B cell (primary cell): Measurements from ENCODE around the gene NR2E1. TPM values are rescaled to one million over a fixed set of nuclear protein-coding genes. Genes with fewer than 3 reads are reported as not detected.

Source experiments
- ATAC-seq: fragments of 200-7000 bp; cut with Tn5 transposase; one replicate; pipeline ENCODE4 v1.10.0; 2021; ENCODE audit warnings: low read depth, mild to moderate bottlenecking, moderate number of reproducible peaks, moderate library complexity
- CTCF ChIA-PET: fragments of 350-600 bp; sonication (Branson Sonifier 250); formaldehyde crosslinking; loops from one replicate; lab custom pipeline; 2021; ENCODE audit warnings: antibody characterized with exemption, inconsistent platforms; lab: Charles Lee
- POLR2A ChIA-PET: fragments of 350-600 bp; sonication (Branson Sonifier 250); formaldehyde crosslinking; loops from one replicate; lab custom pipeline; 2021; ENCODE audit warnings: antibody characterized with exemption; lab: Charles Lee
- DNase-seq: peaks from one replicate; pipeline ENCODE4 v3.0.0; 2013
- H2AFZ ChIP-seq: 2 replicates; pipeline ENCODE4 v1.6.1; 2012; ENCODE audit warnings: mild to moderate bottlenecking, low read depth, low read length; ENCODE audit not compliant: insufficient read depth, poor library complexity, severe bottlenecking
- H3K27ac ChIP-seq, 2 donors: 1 replicate in 1 of 2; 2 replicates in 1 of 2; pipeline ENCODE4 v1.5.1; 2012 to 2013; ENCODE audit warnings: low read length in 2 of 2, mild to moderate bottlenecking in 2 of 2, moderate library complexity in 1 of 2
- H3K27me3 ChIP-seq, 4 experiments: fragments of 200-600 bp in 1 of 4; sonication (generic) in 1 of 4; replicated peaks in 1 of 4; 1 replicate in 2 of 4; 2 replicates in 2 of 4; pipeline versions ENCODE4 v1.6.1 to v1.7.0; 2013 to 2016; ENCODE audit warnings: low read length in 3 of 4, mild to moderate bottlenecking in 2 of 4, mixed read lengths in 1 of 4, moderate library complexity in 1 of 4; ENCODE audit not compliant: insufficient read depth in 4 of 4, control insufficient read depth in 3 of 4; ENCODE audit errors: control extremely low read depth in 1 of 4
- H3K36me3 ChIP-seq, 2 experiments: replicated peaks in 1 of 2; 1 replicate in 1 of 2; 2 replicates in 1 of 2; pipeline versions ENCODE4 v1.6.1 to v1.7.1; 2013; ENCODE audit warnings: low read length in 1 of 2; ENCODE audit not compliant: insufficient read depth in 2 of 2, control insufficient read depth in 1 of 2; ENCODE audit errors: control extremely low read depth in 1 of 2, extremely low read depth in 1 of 2
- H3K4me1 ChIP-seq, 2 donors: fragments of 200-600 bp in 1 of 2; sonication (generic) in 1 of 2; 1 replicate in 1 of 2; 2 replicates in 1 of 2; pipeline versions ENCODE4 v1.5.1 to v1.6.1; 2013 to 2017; ENCODE audit warnings: low read length in 2 of 2; ENCODE audit not compliant: control insufficient read depth in 2 of 2, insufficient read depth in 2 of 2
- H3K4me2 ChIP-seq: replicated peaks from 2 replicates; pipeline ENCODE3; 2012; ENCODE audit warnings: mild to moderate bottlenecking, low read depth, low read length; ENCODE audit not compliant: poor library complexity, severe bottlenecking
- H3K4me3 ChIP-seq, 5 experiments: fragments of 200-600 bp in 1 of 5; sonication (generic) in 1 of 5; 1 replicate in 3 of 5; 2 replicates in 2 of 5; pipeline versions ENCODE4 v1.5.1 to v1.7.0; 2011 to 2016; ENCODE audit warnings: low read length in 4 of 5, mild to moderate bottlenecking in 4 of 5, low read depth in 2 of 5, control low read depth in 1 of 5, moderate library complexity in 1 of 5; ENCODE audit not compliant: insufficient read depth in 1 of 5; ENCODE audit errors: control extremely low read depth in 1 of 5, extremely low read depth in 1 of 5
- H3K79me2 ChIP-seq: fragments of 200-600 bp; sonication (generic); one replicate; pipeline ENCODE4 v1.6.0; 2016; ENCODE audit warnings: low read length; ENCODE audit not compliant: control insufficient read depth, insufficient read depth
- H3K9ac ChIP-seq: fragments of 200-600 bp; sonication (generic); 2 replicates; pipeline ENCODE4 v1.6.1; 2017; ENCODE audit warnings: mild to moderate bottlenecking, low read length, moderate library complexity
- H3K9me3 ChIP-seq, 3 donors: one replicate each; pipeline versions ENCODE4 v1.6.1 to v1.7.1; 2013; ENCODE audit warnings: low read length in 2 of 3; ENCODE audit not compliant: control insufficient read depth in 2 of 3, insufficient read depth in 1 of 3; ENCODE audit errors: control extremely low read depth in 1 of 3
- H4K20me1 ChIP-seq: 2 replicates; pipeline ENCODE4 v1.6.0; 2012; ENCODE audit warnings: mild to moderate bottlenecking, low read length; ENCODE audit not compliant: insufficient read depth, control insufficient read depth, poor library complexity, severe bottlenecking
- H3K27ac Mint-ChIP-seq: one replicate; pipeline ENCODE4 v1.8.0; 2021; ENCODE audit warnings: mixed read lengths
- H3K27me3 Mint-ChIP-seq: one replicate; pipeline ENCODE4 v1.8.0; 2021; ENCODE audit warnings: mixed read lengths
- H3K4me1 Mint-ChIP-seq: one replicate; pipeline ENCODE4 v1.8.0; 2021; ENCODE audit warnings: mixed read lengths
- H3K4me3 Mint-ChIP-seq: one replicate; pipeline ENCODE4 v1.8.0; 2021; ENCODE audit warnings: mixed read lengths
- H3K9me3 Mint-ChIP-seq: one replicate; pipeline ENCODE4 v1.8.0; 2022; ENCODE audit warnings: mixed read lengths; ENCODE audit not compliant: insufficient read depth
- CTCF ChIP-seq: fragments of 200-600 bp; IDR thresholded peaks from one replicate; pipeline ENCODE4 v1.8.0; 2022; ENCODE audit warnings: antibody characterized with exemption, mild to moderate bottlenecking
- EZH2 ChIP-seq: IDR thresholded peaks from 2 replicates; pipeline ENCODE4 v1.6.1; 2012; ENCODE audit warnings: borderline replicate concordance, low read depth, mild to moderate bottlenecking, moderate library complexity, low read length; ENCODE audit not compliant: insufficient read depth, poor library complexity, severe bottlenecking
- WGBS: methylation state at CpG from one replicate; pipeline ENCODE4 v1.1.5; 2013; ENCODE audit warnings: missing lambda C conversion rate; ENCODE audit not compliant: insufficient coverage; 5-methylcytosine and 5-hydroxymethylcytosine counted together
- intact Hi-C: fragments of 100-400 bp; cut with micrococcal nuclease; formaldehyde crosslinking; loops from one replicate; pipeline ENCODE4 v1.10.0; 2022
- polyA plus RNA-seq: library from polyadenylated mRNA; depleted of rRNA; stranded (reverse); fragments of >200 nt; gene quantifications from 2 replicates; pipeline ENCODE4 v1.2.3, GENCODE V29; 2012
- total RNA-seq, 2 donors: library from RNA; stranded (reverse); fragments of 120-200 nt in 1 of 2; gene quantifications; 1 replicate in 1 of 2; 2 replicates in 1 of 2; pipeline versions ENCODE4 v1.2.3 to v1.2.4, GENCODE V29; 2013 to 2022

Gene NR2E1
- total and polyA plus RNA-seq, 2 donors (not counting 1 experiment from before 2014, with no cell fraction given) = not detected

GRCh38 chr6:108157234-108157980 is 8.4 kb upstream of the NR2E1 start:
- POLR2A ChIA-PET = no interaction called here
- H3K27ac Mint-ChIP-seq = no peak overlapping the region
- CTCF ChIA-PET = no interaction called here

More at GRCh38 chr6:108157234-108157980, 8.4 kb upstream of the NR2E1 start:
- peak; percentile 60 for DNase-seq
- Mint-ChIP-seq H3K27me3 (peaks cover 82% of the 10 kb centered on the region), H3K4me1 (peaks cover 16% of the 10 kb centered on the region), H3K4me3 (peak overlapping the region; percentile 73), H3K9me3 (no peaks in the 10 kb centered on the region)
- Histone ChIP-seq H3K9ac (peak overlapping the region; percentile 48), H3K79me2 (no peaks in the 10 kb centered on the region), H3K9me3 (peaks cover 0 to 19% (median 4%) of the 10 kb centered on the region in 3 donors), H3K27ac (no peak overlapping the region), H3K4me2 (peak overlapping the region; percentile 76), H3K4me1 (peaks cover 18 to 23% of the 10 kb centered on the region in 2 donors), H3K27me3 (peaks cover 0 to 77% (median 70%) of the 10 kb centered on the region in 4 experiments), H2AFZ (peak overlapping the region; percentile 45), H3K4me3 (peak overlapping the region in 3 of 5 experiments; percentile 29 to 47 (median 37)), H4K20me1 (no peaks in the 10 kb centered on the region), H3K36me3 (no peaks in the 10 kb centered on the region)
- intact Hi-C loops = loop anchor here (2.0 kb wide), 1 partner anchor 39 kb away; no protein-coding TSS in a partner anchor
- peak; percentile 28 for ATAC-seq
- WGBS = 7% methylated on average over 52 of the region's 60 CpGs
- TF ChIP-seq CTCF (no peak), EZH2 (peak; percentile 98)
